ENCODE results near the gene TMEM198.

TMEM198 gene

DNA sequence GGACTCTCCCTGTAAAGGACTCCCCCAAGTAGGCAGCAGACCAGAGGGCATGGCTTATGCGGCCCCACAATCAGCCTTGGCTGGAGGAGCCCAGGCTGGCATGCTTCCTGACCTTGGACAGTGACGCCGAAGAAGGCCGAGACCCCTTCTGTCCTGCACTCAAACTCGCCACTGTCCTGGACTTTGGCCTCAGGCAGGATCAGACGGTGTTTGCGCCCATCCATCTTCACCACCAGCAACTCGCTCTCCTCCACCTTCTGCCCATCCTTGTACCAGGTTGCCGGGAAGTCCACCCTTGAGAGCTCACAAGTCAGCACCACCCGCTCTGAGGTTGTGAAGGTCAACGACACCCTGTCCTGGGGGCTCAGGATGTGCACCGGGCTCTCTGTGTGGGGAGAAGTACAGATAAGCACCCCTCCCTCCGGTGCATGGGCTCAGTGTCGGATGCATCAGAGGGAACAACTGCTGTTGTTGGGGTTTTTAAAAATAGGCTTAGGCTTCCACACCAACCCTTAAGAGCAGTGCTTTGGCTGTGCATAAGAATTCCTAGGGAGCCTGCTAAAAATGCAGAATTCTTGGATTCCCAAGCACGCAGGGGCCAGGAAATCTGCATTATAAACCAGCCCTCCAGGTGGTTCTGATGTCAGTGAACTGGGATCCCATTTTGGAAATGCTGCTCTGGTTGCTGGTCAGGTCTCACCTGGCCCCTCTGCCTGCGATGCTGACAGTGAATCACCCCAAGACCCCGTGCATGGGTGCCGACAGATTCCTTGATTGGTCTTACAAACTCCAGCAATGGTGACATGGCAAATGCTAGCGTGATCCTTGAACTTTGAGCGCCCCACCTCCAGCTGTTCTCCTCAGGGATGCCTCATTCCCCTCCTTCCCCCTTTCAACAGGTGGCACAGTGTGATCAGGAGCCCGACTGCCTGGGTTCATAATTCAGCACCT lies 21.6 kb downstream of the TMEM198 start:
- no peak for DNase-seq

- DNase-seq, result no peak
Measured at GRCh38 chr2:219566640-219567039, 22.8 kb downstream of the TMEM198 start.

DNA sequence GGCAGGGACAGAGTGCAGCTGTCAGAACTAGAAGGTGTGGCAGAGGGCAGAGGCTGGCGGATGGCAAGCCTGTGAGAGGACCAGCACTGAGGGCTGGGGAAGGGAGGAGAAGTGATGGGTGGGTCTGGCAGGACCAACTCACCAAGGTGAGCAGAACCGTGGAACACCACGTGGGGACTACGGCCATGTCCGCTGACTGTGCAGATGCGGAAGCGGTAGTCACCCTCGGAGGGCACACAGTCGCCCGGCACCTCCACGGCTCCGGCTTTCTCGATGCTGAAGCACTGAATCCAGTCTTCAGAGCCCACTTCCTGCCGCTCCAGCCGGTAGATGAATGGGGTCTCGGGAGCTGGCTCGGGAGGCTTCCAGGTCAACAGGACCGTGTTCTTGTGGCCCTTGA lies 23.3 kb downstream of the TMEM198 start:
- DNase-seq, result no peak

DNA sequence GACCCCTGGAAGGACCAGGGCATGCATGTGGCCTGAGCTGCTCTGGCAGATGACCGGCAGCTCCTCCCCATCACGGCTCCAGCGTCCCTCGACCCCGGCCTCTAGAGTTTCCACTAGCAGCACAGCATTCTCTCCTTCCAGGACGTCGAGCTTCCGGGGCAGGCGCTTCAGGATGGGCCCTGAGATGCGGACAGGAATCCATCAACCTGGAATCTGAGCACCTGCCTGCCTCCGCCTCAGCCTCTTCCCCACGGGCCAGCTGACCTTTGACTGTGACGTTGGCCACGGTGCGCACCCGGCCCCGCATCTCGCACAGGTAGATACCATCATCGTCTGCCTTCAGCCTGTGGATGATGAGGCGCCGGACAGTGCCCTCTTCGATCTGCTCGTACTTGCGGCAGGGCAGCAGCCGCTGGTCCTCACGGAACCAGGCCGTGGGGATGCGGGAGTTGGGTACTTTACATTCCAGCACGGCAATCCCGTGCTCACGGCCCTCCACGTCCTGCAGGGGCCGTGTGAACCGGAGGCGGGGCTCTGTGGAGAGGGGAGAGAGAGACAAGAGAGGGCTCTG lies 24.0 kb downstream of the TMEM198 start:
- DNase-seq, result no peak

DNA sequence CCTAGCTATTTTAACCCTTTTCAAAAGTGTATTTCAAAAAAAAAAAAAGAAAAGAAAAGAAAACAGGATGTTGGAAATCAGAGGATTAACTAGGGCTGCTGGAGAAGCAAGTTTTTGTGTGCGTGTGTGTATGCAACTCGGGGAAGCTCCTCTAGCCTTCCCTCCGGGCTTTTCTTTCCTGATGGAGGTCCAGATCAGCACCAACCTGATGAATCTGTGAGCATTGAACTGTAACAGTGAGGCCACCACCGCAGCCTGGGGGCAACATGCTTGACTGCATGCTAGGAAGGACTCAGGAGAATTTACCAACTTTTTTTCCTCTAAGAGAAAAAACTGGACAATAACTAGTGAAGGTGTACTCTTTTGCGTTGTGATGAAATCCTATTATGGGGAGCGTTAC lies 25.2 kb downstream of the TMEM198 start:
- DNase-seq, result no peak

DNA sequence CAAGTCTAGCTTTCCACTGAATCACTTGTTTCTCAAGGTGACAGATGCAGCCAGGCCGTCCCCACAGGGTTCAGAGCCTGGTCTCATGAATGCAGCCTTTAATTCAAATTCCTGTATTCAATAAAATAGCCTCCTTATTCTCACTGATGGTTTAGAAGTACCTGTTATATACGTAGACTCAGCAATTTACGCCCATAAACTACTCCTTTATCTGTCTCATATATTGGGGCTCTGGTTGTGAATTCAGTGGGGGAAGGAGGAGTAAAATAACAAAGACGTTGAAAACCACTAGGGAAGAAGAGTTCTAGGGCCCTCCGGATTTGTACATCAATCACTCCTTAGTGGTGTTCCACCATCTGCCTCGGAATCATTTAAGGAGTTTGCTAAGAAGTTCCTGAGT lies 25.8 kb downstream of the TMEM198 start:
- DNase-seq, result no peak

GRCh38 chr2:219570194-219570923 lies 26.5 kb downstream of the TMEM198 start:
- DNase-seq, result peak; percentile 35

- DNase-seq, result no peak
Measured at GRCh38 chr2:219570924-219571310, 27.1 kb downstream of the TMEM198 start.

- DNase-seq, result peak; percentile 36
Measured at GRCh38 chr2:219571311-219572236, 27.7 kb downstream of the TMEM198 start, which contains the start of gene OBSL1. Gene OBSL1, minus strand, starts transcription at chr2:219571539. Its CDS starts 307 bp downstream, at chr2:219571232.

GRCh38 chr2:219572237-219573001 lies 28.6 kb downstream of the TMEM198 start, which contains the start of gene INHA:
Gene INHA, plus strand, starts transcription at chr2:219572310. Its CDS starts 65 bp downstream, at chr2:219572375.
- DNase-seq, result no peak

- DNase-seq, result no peak
Measured at GRCh38 chr2:219573166-219573565, 29.3 kb downstream of the TMEM198 start.

DNA sequence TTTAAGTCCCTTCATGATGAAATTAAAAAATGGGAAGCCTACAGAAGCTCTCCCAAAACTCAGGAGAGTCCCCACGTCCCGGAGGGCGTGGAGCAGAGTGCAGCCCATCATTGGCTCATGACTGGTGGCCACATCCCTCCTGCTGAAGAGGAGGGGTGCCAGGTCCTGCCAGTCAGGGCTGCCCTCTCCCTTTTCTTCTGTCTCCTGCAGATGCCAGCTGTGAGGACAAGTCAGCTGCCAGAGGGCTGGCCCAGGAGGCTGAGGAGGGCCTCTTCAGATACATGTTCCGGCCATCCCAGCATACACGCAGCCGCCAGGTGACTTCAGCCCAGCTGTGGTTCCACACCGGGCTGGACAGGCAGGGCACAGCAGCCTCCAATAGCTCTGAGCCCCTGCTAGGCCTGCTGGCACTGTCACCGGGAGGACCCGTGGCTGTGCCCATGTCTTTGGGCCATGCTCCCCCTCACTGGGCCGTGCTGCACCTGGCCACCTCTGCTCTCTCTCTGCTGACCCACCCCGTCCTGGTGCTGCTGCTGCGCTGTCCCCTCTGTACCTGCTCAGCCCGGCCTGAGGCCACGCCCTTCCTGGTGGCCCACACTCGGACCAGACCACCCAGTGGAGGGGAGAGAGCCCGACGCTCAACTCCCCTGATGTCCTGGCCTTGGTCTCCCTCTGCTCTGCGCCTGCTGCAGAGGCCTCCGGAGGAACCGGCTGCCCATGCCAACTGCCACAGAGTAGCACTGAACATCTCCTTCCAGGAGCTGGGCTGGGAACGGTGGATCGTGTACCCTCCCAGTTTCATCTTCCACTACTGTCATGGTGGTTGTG lies 30.9 kb downstream of the TMEM198 start:
- no peak for DNase-seq

DNA sequence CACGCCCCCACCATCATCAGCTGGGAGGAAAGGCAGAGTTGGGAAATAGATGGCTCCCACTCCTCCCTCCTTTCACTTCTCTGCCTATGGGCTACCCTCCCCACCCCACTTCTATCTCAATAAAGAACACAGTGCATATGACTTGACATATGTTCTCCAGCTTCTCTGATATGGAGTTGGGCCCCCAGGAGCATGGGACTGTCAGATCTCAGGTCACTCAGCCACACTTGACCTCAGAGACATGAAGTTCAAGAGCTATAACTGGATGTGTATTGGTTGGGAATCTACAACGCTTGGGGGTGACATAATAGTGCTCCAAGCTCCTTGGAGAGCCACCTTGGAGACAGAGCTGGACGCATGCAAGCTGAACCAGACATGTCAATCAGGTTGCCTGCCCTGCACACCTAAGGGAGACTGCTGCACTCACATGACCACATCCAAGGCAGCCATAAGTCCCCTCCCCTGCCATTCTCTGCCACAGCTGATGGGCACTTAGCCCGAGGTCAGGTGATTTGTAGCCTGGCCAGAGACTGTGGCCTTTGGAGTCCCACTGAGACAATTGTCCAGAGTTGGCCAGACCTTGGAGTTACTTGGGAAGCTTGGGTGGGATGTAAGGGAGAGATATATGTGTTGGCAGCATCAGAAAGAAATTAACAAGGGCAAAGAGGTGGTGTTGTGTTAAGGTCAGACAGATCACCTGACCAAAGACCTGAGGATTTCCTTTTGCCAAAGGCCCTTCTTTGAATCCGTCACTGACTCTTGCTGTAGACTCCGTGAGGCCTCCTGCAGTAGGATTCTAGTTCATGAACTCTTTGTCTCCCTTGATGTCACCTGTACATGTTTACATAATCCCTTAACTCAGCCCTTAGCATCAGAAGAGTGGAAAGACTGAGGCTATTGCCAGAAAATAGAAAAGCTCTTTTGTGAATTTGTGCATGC lies 32.0 kb downstream of the TMEM198 start:
- DNase-seq, result no peak

- no peak for DNase-seq
Measured at GRCh38 chr2:219576505-219577388, 32.9 kb downstream of the TMEM198 start.

DNA sequence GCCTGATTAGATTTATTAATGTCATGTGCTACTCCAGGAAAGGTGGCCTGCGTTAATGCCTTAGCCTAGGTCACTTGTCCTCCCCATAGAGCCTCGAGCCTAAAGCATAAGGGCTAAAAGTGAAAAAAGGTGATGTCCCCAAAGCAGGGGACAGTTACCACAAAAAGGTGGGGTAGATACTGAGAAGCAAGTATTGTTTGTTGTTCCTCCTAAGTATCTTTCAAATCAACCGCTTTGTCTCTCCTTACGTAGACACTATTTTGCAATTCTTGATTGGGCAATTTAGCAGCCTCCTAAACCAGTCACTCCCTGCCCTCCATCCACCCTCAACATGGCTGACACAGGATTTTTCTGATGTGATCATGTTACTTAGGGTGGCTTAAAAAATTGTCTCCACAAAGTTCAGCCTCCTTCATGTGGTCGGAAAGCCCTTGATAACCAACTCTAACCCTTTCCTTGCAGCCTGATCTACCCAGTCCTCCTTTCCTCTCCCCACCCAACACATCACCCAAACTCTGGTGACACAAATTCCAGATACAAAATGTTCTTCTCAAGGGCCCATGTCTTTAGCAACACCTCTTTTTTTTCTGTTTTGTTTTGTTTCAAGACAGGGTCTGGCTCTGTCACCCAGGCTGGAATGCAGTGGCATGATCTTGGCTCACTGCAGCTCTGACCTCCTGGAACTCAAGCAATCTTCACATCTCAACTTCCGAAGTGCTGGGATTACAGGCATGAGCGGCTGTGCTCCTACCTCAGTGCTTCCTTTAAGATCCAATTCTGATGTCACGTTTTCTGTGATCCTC lies 35.2 kb downstream of the TMEM198 start:
- DNase-seq, result no peak

- DNase-seq, result no peak
Measured at GRCh38 chr2:219581346-219581745, 37.5 kb downstream of the TMEM198 start.

GRCh38 chr2:219591091-219591490 lies 47.3 kb downstream of the TMEM198 start:
- no peak for DNase-seq
